ENCODE results near the gene YEATS4. TPM values are rescaled to one million over a fixed set of nuclear protein-coding genes. Genes with fewer than 3 reads are reported as not detected.
"Not testable (repeated sequence)": the region's sequence is repeated elsewhere in the genome, so short reads cannot be mapped to it uniquely, and the experiment has no call there.

YEATS4 gene
- total RNA-seq (10 to 100 TPM; 26.2 TPM), total RNA-seq (4.9 to 76.7 (median 27.1) reads per million in 172 experiments)
- 22.5 TPM for polyA plus RNA-seq (2013, experiment 1 of 2)
- polyA plus RNA-seq (2013, experiment 2 of 2): 21.1 TPM

DNA sequence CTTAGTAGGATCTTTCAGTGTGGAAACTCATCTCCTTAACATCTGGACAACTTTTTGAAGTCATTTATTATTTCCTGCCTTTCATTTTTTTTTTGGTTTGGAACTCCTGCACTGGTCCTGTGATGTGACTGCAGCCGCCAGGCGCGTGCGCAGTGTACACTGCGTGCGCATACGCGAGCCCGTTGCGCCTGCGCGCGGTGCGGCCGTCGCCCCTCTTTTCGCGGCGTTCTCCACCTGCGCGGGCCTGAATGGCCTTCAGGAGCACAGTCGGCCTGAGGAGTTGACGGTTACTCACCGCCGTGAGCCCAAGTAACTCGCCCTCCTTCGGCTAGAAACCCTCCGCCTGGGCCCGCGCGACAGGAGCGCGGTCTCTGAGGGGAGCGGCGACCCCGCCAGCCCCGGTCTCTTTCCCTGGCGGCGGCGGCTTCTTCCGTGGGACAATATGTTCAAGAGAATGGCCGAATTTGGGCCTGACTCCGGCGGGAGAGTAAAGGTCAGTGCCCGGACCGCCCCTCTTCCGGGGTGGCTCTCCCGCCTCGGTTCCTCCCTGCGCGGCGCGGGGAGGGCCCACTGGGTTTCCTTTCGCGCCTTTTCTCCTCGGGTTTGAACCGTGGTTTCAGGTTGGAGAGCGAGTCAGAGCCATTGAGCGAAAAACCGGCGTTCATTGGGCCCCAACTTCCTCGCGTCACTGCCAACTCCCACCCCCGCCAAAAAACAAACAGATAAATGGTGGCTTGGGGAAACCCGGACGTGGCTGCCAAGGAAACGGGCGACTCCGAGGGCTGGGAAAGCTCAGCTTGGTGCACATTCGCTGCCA is at the start of gene YEATS4:
YEATS4 (plus strand) TSS at position 213 of the 817 bp plus-strand sequence; CDS start at position 443, 230 bp downstream.
- H3K4me1 ChIP-seq (ENCODE audit: insufficient read depth, low read length): peaks cover 21% of the 10 kb centered on the region
- H3K27me3 ChIP-seq (ENCODE audit: control insufficient read depth in 1 of 2, insufficient read depth in 2 of 2, low read length in 2 of 2): no peaks in the 10 kb centered on the region
- ATAC-seq (ENCODE audit: poor library complexity): peak; percentile 81
- H3K4me3 ChIP-seq (ENCODE audit: low read length): peak within 1 kb of the TSS; percentile 100
- peak within 1 kb of the TSS; percentile 95 for H3K27ac Mint-ChIP-seq
- H3K36me3 Mint-ChIP-seq (ENCODE audit: low read depth): peaks cover 19% of the 10 kb centered on the region
- H3K27ac ChIP-seq (ENCODE audit: low read depth in 1 of 2, low read length in 2 of 2): peak within 1 kb of the TSS; percentile 96 to 99
- H3K36me3 ChIP-seq (ENCODE audit: insufficient read depth, low read length): peaks cover 11% of the 10 kb centered on the region
- peaks cover under 1% of the 10 kb centered on the region for H3K27me3 Mint-ChIP-seq
- CTCF ChIA-PET: interaction anchor here (0.7 to 2.8 kb wide), 2 partner anchors 211 kb away, joined by 3 to 55 read pairs; no protein-coding TSS in a partner anchor
- no peaks in the 10 kb centered on the region for H3K9me3 Mint-ChIP-seq
- no peaks in the 10 kb centered on the region for H3K9me3 ChIP-seq (ENCODE audit: control insufficient read depth in 1 of 2, insufficient read depth in 1 of 2, low read length in 2 of 2)
- POLR2A ChIA-PET: interaction anchor here (0.9 to 4.7 kb wide), 2 partner anchors 26 to 29 kb away, joined by 3 to 38 read pairs; no protein-coding TSS in a partner anchor
- TF ChIP-seq CTCF (IDR thresholded peaks at IDR 0.05): no peak
- intact Hi-C loops (cut with DNase I, micrococcal nuclease): loop anchor here (2.0 to 10.0 kb wide), 7 partner anchors 113 to 1215 kb away; partner anchors contain the start of genes CCT2 (in 1 of the 2) and RAB3IP (in 1 of the 2)
- peak within 1 kb of the TSS; percentile 97 for H3K4me3 Mint-ChIP-seq
- peaks cover 27% of the 10 kb centered on the region for H3K4me1 Mint-ChIP-seq (ENCODE audit: low read depth)
- peak; percentile 70 to 95 (median 81) for DNase-seq

DNA sequence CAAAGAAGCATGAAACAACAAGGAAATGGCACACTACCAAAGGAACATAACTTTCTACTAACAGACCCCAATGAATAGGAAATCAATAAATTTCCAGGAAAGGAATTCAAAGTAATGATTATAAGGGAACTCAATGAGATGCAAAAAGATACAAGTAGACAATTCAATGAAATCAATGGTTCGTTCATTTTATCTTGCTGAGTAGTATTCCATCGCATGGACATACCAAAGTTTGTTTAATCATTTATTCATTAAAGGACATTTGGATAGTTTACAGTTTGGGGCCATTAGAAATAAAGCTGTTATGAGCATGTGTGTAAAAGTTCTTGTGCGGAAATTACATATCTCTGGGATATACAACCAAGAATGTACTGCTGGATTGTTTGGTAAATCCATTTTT is 46.3 kb upstream of the YEATS4 start:
- no peaks in the 10 kb centered on the region for H3K4me1 ChIP-seq (ENCODE audit: insufficient read depth, low read length)
- no peak for DNase-seq
- H3K4me3 Mint-ChIP-seq: no peak overlapping the region
- no peaks in the 10 kb centered on the region for H3K27me3 ChIP-seq (ENCODE audit: control insufficient read depth in 1 of 2, insufficient read depth in 2 of 2, low read length in 2 of 2)
- no peak overlapping the region for H3K27ac Mint-ChIP-seq
- no peaks in the 10 kb centered on the region for H3K36me3 ChIP-seq (ENCODE audit: insufficient read depth, low read length)
- H3K27ac ChIP-seq (ENCODE audit: low read depth in 1 of 2, low read length in 2 of 2): no peak overlapping the region
- no peaks in the 10 kb centered on the region for H3K4me1 Mint-ChIP-seq (ENCODE audit: low read depth)
- ATAC-seq (ENCODE audit: poor library complexity): no peak
- no peaks in the 10 kb centered on the region for H3K9me3 ChIP-seq (ENCODE audit: control insufficient read depth in 1 of 2, insufficient read depth in 1 of 2, low read length in 2 of 2)
- no peak for TF ChIP-seq CTCF (IDR thresholded peaks at IDR 0.05)
- H3K27me3 Mint-ChIP-seq: no peaks in the 10 kb centered on the region
- peaks cover 6% of the 10 kb centered on the region for H3K9me3 Mint-ChIP-seq
- no peaks in the 10 kb centered on the region for H3K36me3 Mint-ChIP-seq (ENCODE audit: low read depth)
- ChIA-PET POLR2A (no interaction called here), CTCF (no interaction called here)
- H3K4me3 ChIP-seq (ENCODE audit: low read length): no peak overlapping the region
- intact Hi-C loops (cut with DNase I, micrococcal nuclease): no loop called here

DNA sequence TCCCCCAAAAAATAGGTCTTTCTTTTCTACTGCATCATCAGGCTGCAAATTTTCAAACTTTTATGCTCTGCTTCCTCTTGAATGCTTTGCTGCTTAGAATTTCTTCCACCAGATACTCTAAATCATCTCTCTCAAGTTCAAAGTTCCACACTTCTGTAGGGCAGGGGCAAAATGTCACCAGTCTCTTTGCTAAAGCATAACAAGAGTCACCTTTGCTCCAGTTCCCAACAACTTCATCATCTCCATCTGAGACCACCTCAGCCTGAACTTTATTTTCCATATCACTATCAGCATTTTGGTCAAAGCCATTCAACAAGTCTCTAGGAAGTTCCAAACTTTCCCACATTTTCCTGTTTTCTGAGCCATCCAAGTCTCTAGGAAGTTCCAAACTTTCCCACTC is 42.8 kb upstream of the YEATS4 start:
- H3K27me3 ChIP-seq (ENCODE audit: control insufficient read depth in 1 of 2, insufficient read depth in 2 of 2, low read length in 2 of 2); H3K36me3 ChIP-seq (ENCODE audit: insufficient read depth, low read length); POLR2A ChIA-PET; H3K4me1 ChIP-seq (ENCODE audit: insufficient read depth, low read length); H3K4me3 Mint-ChIP-seq; intact Hi-C loops (cut with DNase I, micrococcal nuclease); H3K4me3 ChIP-seq (ENCODE audit: low read length); ATAC-seq (ENCODE audit: poor library complexity); H3K4me1 Mint-ChIP-seq (ENCODE audit: low read depth); H3K27ac ChIP-seq (ENCODE audit: low read depth in 1 of 2, low read length in 2 of 2); H3K27me3 Mint-ChIP-seq; H3K36me3 Mint-ChIP-seq (ENCODE audit: low read depth); DNase-seq; CTCF ChIA-PET; H3K27ac Mint-ChIP-seq; H3K9me3 ChIP-seq (ENCODE audit: control insufficient read depth in 1 of 2, insufficient read depth in 1 of 2, low read length in 2 of 2): not testable (repeated sequence)
- peaks cover 10% of the 10 kb centered on the region for H3K9me3 Mint-ChIP-seq

DNA sequence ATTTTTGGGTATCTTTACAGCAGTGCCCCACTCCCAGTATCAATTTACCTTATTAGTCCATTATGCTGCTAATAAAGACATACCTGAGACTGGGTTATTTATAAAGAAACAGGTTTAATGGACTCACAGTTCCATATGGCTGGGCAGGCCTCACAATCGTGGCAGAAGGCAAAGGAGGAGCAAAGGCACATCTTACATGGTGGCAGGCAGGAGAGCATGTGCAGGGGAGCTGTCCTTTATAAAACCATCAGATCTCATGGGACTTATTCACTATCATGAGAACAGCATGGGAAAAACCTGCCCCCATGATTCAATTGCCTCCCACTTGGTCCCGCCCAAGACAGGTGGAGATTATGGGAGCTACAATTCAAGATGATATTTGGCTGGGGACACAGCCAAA is 42.3 kb upstream of the YEATS4 start:
- H3K4me1 ChIP-seq (ENCODE audit: insufficient read depth, low read length); H3K27me3 Mint-ChIP-seq; ATAC-seq (ENCODE audit: poor library complexity); H3K36me3 ChIP-seq (ENCODE audit: insufficient read depth, low read length); CTCF ChIA-PET; H3K4me1 Mint-ChIP-seq (ENCODE audit: low read depth); POLR2A ChIA-PET; H3K9me3 ChIP-seq (ENCODE audit: control insufficient read depth in 1 of 2, insufficient read depth in 1 of 2, low read length in 2 of 2); H3K36me3 Mint-ChIP-seq (ENCODE audit: low read depth); H3K27ac Mint-ChIP-seq; DNase-seq; intact Hi-C loops (cut with DNase I, micrococcal nuclease); H3K4me3 ChIP-seq (ENCODE audit: low read length); H3K27me3 ChIP-seq (ENCODE audit: control insufficient read depth in 1 of 2, insufficient read depth in 2 of 2, low read length in 2 of 2); H3K27ac ChIP-seq (ENCODE audit: low read depth in 1 of 2, low read length in 2 of 2); H3K4me3 Mint-ChIP-seq: not testable (repeated sequence)
- H3K9me3 Mint-ChIP-seq: peaks cover 10% of the 10 kb centered on the region

Data from CD4-positive, alpha-beta T cell (primary cell).